HG03064 (cell line): ENCODE results near the gene PKD2L1.
"Not testable (repeated sequence)": the region's sequence is repeated elsewhere in the genome, so short reads cannot be mapped to it uniquely, and the experiment has no call there.

ENCODE experiments used
- ATAC-seq: cut with Tn5 transposase; IDR thresholded peaks from one replicate; pipeline ENCODE4 v1.9.1; 2021; ENCODE audit warnings: low read depth; ENCODE audit not compliant: unreplicated experiment

PKD2L1 gene

GRCh38 chr10:100288196-100288595, 41.8 kb downstream of the PKD2L1 start:
- no peak for ATAC-seq

GRCh38 chr10:100287756-100288155, 42.3 kb downstream of the PKD2L1 start:
- no peak for ATAC-seq

GRCh38 chr10:100286051-100287033, 43.7 kb downstream of the PKD2L1 start, which contains the start of gene BLOC1S2:
BLOC1S2 (minus strand) TSS chr10:100286680; CDS start chr10:100286659, 21 bp downstream.
- peak; percentile 82 for ATAC-seq

GRCh38 chr10:100285326-100285725, 44.7 kb downstream of the PKD2L1 start:
- ATAC-seq, result not testable (repeated sequence)

GRCh38 chr10:100282907-100283306, 47.1 kb downstream of the PKD2L1 start:
- no peak for ATAC-seq

GRCh38 chr10:100276971-100277370, 53.1 kb downstream of the PKD2L1 start:
- ATAC-seq, result not testable (repeated sequence)

GRCh38 chr10:100267239-100268104, 62.6 kb downstream of the PKD2L1 start, which contains the start of gene CWF19L1:
CWF19L1 (minus strand) TSS chr10:100267638; CDS start chr10:100267593, 45 bp downstream.
- ATAC-seq, result no peak

GRCh38 chr10:100265821-100266485, 64.1 kb downstream of the PKD2L1 start:
- ATAC-seq, result no peak

- ATAC-seq, result no peak
Measured at GRCh38 chr10:100254191-100254590, 75.8 kb downstream of the PKD2L1 start.

- ATAC-seq, result no peak
Measured at GRCh38 chr10:100253041-100253440, 77.0 kb downstream of the PKD2L1 start.

GRCh38 chr10:100248820-100249219, 81.2 kb downstream of the PKD2L1 start:
- ATAC-seq, result no peak

GRCh38 chr10:100245484-100246220, 84.4 kb downstream of the PKD2L1 start:
- ATAC-seq, result no peak

GRCh38 chr10:100239851-100240250, 90.2 kb downstream of the PKD2L1 start:
- no peak for ATAC-seq

- ATAC-seq, result no peak
Measured at GRCh38 chr10:100238429-100238828, 91.6 kb downstream of the PKD2L1 start.
